Progenitor cell of endocrine pancreas (in vitro differentiated cells): ENCODE results near the gene CEP72. TPM values are rescaled to one million over a fixed set of nuclear protein-coding genes. Genes with fewer than 3 reads are reported as not detected.
A peak's percentile ranks its signal among the peaks of the same experiment; 100 is the strongest.
"Not testable (repeated sequence)": the region's sequence is repeated elsewhere in the genome, so short reads cannot be mapped to it uniquely, and the experiment has no call there.

Experiments used
- DNase-seq: peaks from one replicate; pipeline ENCODE4 v3.0.0; 2021; ENCODE audit warnings: low spot score; ENCODE audit not compliant: unreplicated experiment
- H3K27ac Mint-ChIP-seq: 2 replicates; pipeline ENCODE4 v1.8.0; 2021; ENCODE audit warnings: mild to moderate bottlenecking, moderate library complexity, mixed read lengths
- H3K27me3 Mint-ChIP-seq: 2 replicates; pipeline ENCODE4 v1.8.0; 2021; ENCODE audit warnings: mixed read lengths
- H3K36me3 Mint-ChIP-seq: 2 replicates; pipeline ENCODE4 v1.8.0; 2022; ENCODE audit warnings: mixed read lengths; ENCODE audit not compliant: insufficient read depth
- H3K4me1 Mint-ChIP-seq: 2 replicates; pipeline ENCODE4 v1.8.0; 2021; ENCODE audit warnings: low read depth, mixed read lengths
- H3K4me3 Mint-ChIP-seq: 2 replicates; pipeline ENCODE4 v1.8.0; 2021; ENCODE audit warnings: low read depth, mild to moderate bottlenecking, moderate library complexity, mixed read lengths
- H3K9me3 Mint-ChIP-seq: 2 replicates; pipeline ENCODE4 v1.8.0; 2021; ENCODE audit warnings: low read depth, mixed read lengths
- CTCF ChIP-seq: fragments of 200-600 bp; sonication (generic); IDR thresholded peaks from one replicate; pipeline ENCODE4 v1.5.0; 2021; ENCODE audit warnings: antibody characterized with exemption, mild to moderate bottlenecking; ENCODE audit not compliant: unreplicated experiment
- total RNA-seq: library from RNA; stranded (reverse); gene quantifications from 2 replicates; pipeline ENCODE4 v1.2.1, GENCODE V29; 2021

CEP72 gene
- total RNA-seq, 1 donor from 2014 or later = 24.8 TPM

GRCh38 chr5:625516-625915, 13.4 kb downstream of the CEP72 start:
- Mint-ChIP-seq H3K27ac (no peak overlapping the region), H3K36me3 (peaks cover 16% of the 10 kb centered on the region), H3K27me3 (no peaks in the 10 kb centered on the region), H3K4me3 (no peak overlapping the region), H3K9me3 (no peaks in the 10 kb centered on the region), H3K4me1 (peaks cover 2% of the 10 kb centered on the region)
- no peak for TF ChIP-seq CTCF
- DNase-seq = no peak

DNA sequence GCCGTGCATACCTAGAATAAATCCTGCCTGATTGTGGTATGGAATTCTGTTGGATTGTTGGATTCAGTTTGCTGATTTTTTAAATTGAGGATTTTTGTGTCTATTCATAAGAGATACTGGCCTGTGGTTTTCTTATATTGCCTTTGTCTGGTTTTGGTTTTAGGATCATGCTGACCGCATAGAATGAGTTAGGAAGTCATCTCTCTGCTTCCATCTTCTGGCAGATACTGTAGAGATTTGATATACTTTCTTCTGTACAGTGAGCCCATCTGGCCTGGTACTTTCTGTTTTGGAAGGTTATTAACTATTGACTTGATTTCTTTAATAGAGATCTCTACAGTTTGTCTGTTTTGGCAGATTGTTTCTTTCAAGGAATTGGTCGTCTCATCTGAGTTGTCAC, 14.7 kb downstream of the CEP72 start:
- H3K9me3 Mint-ChIP-seq = no peaks in the 10 kb centered on the region
- peaks cover 16% of the 10 kb centered on the region for H3K36me3 Mint-ChIP-seq
- DNase-seq = no peak
- H3K4me3 Mint-ChIP-seq = no peak overlapping the region
- H3K27me3 Mint-ChIP-seq = no peaks in the 10 kb centered on the region
- H3K4me1 Mint-ChIP-seq = peaks cover 2% of the 10 kb centered on the region
- TF ChIP-seq CTCF = no peak
- peak overlapping the region; percentile 3 for H3K27ac Mint-ChIP-seq

DNA sequence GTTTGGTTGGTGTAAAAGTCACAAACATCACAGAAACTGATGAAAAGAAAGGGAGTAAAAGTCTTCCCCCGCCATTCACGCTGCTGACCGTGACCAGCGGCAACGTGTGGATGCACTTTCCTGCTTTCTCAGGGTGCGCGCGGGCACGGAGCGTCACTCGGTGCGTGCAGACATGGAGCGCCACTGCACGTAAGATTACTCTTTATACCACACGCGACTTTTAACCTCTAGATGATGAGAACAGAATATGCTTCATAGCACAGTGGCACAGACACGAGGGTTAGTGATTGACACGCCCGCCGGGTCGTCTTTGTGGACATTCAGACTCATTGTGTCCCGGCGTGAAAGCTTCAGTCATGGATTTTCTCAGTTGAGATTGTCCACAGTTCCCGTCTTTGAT, 15.7 kb downstream of the CEP72 start:
- no peak for TF ChIP-seq CTCF
- no peak for DNase-seq
- H3K36me3 Mint-ChIP-seq = peaks cover 16% of the 10 kb centered on the region
- peaks cover 2% of the 10 kb centered on the region for H3K4me1 Mint-ChIP-seq
- no peaks in the 10 kb centered on the region for H3K27me3 Mint-ChIP-seq
- H3K27ac Mint-ChIP-seq = peak overlapping the region; percentile 16
- H3K9me3 Mint-ChIP-seq = no peaks in the 10 kb centered on the region
- H3K4me3 Mint-ChIP-seq = no peak overlapping the region

GRCh38 chr5:628351-629205, 16.4 kb downstream of the CEP72 start:
- H3K4me3 Mint-ChIP-seq, H3K9me3 Mint-ChIP-seq, H3K27me3 Mint-ChIP-seq, DNase-seq, H3K4me1 Mint-ChIP-seq: not testable (repeated sequence)
- Mint-ChIP-seq H3K27ac (peak overlapping the region; percentile 37), H3K36me3 (peaks cover 16% of the 10 kb centered on the region)

DNA sequence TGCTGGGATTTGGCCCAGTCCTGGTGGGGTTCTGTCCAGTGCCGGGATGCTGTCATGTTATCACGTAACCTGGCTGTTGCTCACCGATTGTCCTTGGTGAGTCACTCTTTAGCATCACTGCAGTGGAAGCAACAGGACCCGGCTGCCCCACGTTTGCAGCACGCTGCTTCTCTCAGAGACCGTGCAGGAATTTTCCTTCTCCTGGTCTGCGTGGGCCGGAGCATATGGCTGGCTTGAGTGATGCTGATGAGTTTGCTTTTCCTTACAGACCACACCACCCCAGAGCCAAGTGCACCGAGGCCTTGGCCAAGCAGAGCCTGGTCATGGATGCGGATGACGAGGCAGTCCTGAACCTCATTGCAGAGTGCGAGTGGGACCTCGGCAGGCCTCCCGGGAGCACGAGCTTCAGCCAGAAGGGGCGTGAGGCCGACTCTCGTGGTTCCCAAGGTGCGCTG, 21.4 kb downstream of the CEP72 start:
- H3K9me3 Mint-ChIP-seq = no peaks in the 10 kb centered on the region
- H3K4me3 Mint-ChIP-seq = no peak overlapping the region
- H3K4me1 Mint-ChIP-seq = peaks cover 2% of the 10 kb centered on the region
- no peak overlapping the region for H3K27ac Mint-ChIP-seq
- TF ChIP-seq CTCF = no peak
- no peak for DNase-seq
- H3K36me3 Mint-ChIP-seq = peaks cover 17% of the 10 kb centered on the region
- H3K27me3 Mint-ChIP-seq = no peaks in the 10 kb centered on the region

DNA sequence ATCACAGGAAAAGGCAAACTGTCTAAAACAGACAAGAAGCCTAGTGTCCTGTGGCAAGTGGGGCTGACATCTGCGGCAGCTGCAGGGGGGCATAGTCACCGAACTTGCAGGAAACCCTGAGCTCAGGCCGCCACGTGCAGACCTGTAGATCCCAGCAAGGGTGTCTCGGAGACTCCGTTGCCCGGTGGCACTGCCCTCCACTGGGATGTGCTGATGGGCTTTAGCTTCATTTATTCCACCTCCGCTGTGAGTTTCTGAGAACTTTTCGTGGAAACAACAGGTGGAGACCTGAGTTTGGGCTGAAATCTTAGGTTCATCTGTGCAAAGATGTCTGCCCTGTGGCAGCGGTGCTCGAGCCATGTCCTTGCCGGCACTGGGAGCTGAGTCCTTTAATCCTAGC, 22.1 kb downstream of the CEP72 start:
- DNase-seq = no peak
- Mint-ChIP-seq H3K9me3 (no peaks in the 10 kb centered on the region), H3K4me3 (no peak overlapping the region), H3K4me1 (no peaks in the 10 kb centered on the region), H3K27me3 (no peaks in the 10 kb centered on the region), H3K36me3 (peaks cover 15% of the 10 kb centered on the region), H3K27ac (peak overlapping the region; percentile 2)
- TF ChIP-seq CTCF = no peak
